Measurements from ENCODE around the gene TAF3. TPM values are rescaled to one million over a fixed set of nuclear protein-coding genes. Genes with fewer than 3 reads are reported as not detected.
"Not testable (repeated sequence)": the region's sequence is repeated elsewhere in the genome, so short reads cannot be mapped to it uniquely, and the experiment has no call there.

TAF3 gene
- total RNA-seq, 4 donors from 2014 or later = 2.9 to 17.5 (median 5.1) TPM

DNA sequence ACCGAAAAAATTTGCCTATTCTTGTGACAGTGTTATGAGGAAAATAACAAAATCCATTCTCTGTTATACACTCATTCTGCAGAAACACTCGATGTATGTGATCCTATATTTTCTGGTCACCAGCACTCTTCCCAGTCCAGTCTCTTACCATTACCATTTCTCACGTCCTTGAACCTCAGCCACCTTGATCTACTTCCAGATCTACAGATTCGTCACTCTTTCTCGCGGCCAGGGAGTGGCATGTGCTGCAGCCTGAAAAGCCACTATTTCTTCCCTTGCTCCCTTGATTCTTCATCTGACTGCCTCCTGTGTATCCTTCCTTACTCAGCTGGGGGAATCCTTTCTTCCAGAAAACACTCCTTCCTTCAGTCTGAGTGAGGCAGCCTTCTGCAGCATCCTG is 14.1 kb upstream of the TAF3 start:
- intact Hi-C loops (cut with DNase I; ENCODE audit: low total_unique reads) = no loop called here
- no peaks in the 10 kb centered on the region for H3K27me3 ChIP-seq
- H3K36me3 ChIP-seq = no peaks in the 10 kb centered on the region
- no peak overlapping the region for H3K27ac ChIP-seq
- TF ChIP-seq POLR2A (IDR thresholded peaks at IDR 0.05) = no peak
- TF ChIP-seq CTCF (IDR thresholded peaks at IDR 0.05) = no peak
- no peak overlapping the region for H3K4me3 ChIP-seq
- DNase-seq = no peak
- no peaks in the 10 kb centered on the region for H3K4me1 ChIP-seq
- no peaks in the 10 kb centered on the region for H3K9me3 ChIP-seq

DNA sequence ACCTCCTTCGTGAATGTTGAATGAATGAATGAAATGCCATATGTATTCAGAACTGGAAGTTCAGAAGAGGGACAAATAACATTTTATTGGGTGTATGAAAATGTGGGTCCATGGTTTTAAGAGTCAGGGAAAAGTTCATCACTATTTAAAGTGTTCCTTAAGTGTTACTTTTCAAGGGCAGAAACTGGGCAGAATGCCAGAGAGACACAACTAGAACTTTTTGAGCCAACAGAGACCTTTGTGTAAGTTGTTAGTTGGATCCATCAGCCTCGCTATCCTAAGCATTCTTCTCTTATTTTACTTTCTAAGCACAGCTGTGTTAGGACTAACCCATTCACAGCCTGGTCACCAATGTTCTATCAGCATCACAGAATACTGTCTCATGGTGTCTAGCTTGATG is 13.6 kb upstream of the TAF3 start:
- Histone ChIP-seq H3K9me3 (no peaks in the 10 kb centered on the region), H3K4me1 (no peaks in the 10 kb centered on the region), H3K27me3 (no peaks in the 10 kb centered on the region), H3K4me3 (no peak overlapping the region), H3K36me3 (no peaks in the 10 kb centered on the region), H3K27ac (no peak overlapping the region)
- intact Hi-C loops (cut with DNase I; ENCODE audit: low total_unique reads) = no loop called here
- no peak for DNase-seq
- TF ChIP-seq CTCF (IDR thresholded peaks at IDR 0.05) = no peak
- TF ChIP-seq POLR2A (IDR thresholded peaks at IDR 0.05) = no peak

DNA sequence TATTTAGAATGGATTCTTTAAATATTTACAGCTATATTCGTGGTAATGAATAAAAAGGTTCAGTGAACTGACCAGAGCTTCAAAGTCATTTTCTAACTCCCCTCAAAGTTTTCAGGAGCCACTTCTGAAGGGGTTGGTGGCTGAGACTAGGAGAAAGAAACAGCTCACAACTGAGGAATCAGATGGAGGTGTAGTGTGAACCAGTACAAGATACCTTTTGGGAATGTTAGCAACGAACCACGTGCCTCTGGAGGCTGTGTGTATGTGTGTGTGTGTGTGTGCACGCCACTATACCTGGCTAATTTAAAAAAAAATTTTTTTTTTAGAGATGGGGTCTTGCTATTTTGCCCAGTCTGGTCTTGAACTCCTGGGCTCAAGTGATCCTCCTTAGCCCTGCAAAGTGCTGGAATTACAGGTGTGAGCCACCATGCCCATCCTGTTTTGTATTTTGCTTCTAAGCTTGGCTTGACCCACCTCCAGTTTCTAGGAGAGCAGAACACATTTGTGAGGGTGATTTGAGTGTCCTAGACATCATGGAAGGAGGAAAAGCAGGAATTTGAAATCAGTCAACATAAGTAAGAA is 9.5 kb upstream of the TAF3 start:
- DNase-seq = no peak
- Histone ChIP-seq H3K9me3 (no peaks in the 10 kb centered on the region), H3K4me1 (no peaks in the 10 kb centered on the region), H3K27ac (no peak overlapping the region), H3K27me3 (no peaks in the 10 kb centered on the region), H3K4me3 (no peak overlapping the region), H3K36me3 (no peaks in the 10 kb centered on the region)
- intact Hi-C loops (cut with DNase I; ENCODE audit: low total_unique reads) = no loop called here
- TF ChIP-seq POLR2A (IDR thresholded peaks at IDR 0.05) (no peak), CTCF (IDR thresholded peaks at IDR 0.05) (no peak)

DNA sequence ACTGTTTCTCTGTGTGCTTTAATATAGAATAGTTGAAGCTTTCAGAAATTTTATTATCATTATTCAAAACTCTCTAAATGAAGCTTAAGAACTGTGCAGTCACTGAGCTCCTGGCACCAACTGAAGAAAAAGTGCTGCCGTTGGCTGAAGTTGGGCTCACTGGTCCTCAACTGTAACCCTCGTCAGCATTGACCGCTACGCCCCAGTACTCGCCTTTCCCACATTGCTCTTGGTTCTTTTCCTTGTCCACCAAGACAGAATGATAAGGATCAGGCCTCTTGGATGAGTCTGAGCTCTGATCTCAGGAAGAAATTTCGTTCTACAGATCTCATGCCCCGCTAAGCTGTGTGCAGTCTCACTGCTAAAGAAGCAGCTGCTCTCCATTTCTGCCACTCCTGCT is 7.9 kb upstream of the TAF3 start:
- no peak for TF ChIP-seq CTCF (IDR thresholded peaks at IDR 0.05)
- TF ChIP-seq POLR2A (IDR thresholded peaks at IDR 0.05) = no peak
- no peaks in the 10 kb centered on the region for H3K36me3 ChIP-seq
- H3K4me3 ChIP-seq = no peak overlapping the region
- H3K27ac ChIP-seq = no peak overlapping the region
- H3K27me3 ChIP-seq = no peaks in the 10 kb centered on the region
- no peak for DNase-seq
- no peaks in the 10 kb centered on the region for H3K9me3 ChIP-seq
- intact Hi-C loops (cut with DNase I; ENCODE audit: low total_unique reads) = no loop called here
- H3K4me1 ChIP-seq = no peaks in the 10 kb centered on the region

- H3K27me3 ChIP-seq = no peaks in the 10 kb centered on the region
- intact Hi-C loops (cut with DNase I; ENCODE audit: low total_unique reads) = no loop called here
- no peak overlapping the region for H3K27ac ChIP-seq
- DNase-seq = no peak
- TF ChIP-seq POLR2A (IDR thresholded peaks at IDR 0.05) (no peak), CTCF (IDR thresholded peaks at IDR 0.05) (no peak)
- no peaks in the 10 kb centered on the region for H3K4me1 ChIP-seq
- H3K4me3 ChIP-seq = no peak overlapping the region
- H3K9me3 ChIP-seq = no peaks in the 10 kb centered on the region
- no peaks in the 10 kb centered on the region for H3K36me3 ChIP-seq
Observed at GRCh38 chr10:7811000-7811399, 7.3 kb upstream of the TAF3 start.

GRCh38 chr10:7811743-7812142 is 6.6 kb upstream of the TAF3 start:
- H3K4me1 ChIP-seq; intact Hi-C loops (cut with DNase I; ENCODE audit: low total_unique reads); DNase-seq; H3K27me3 ChIP-seq; H3K27ac ChIP-seq; H3K4me3 ChIP-seq; H3K36me3 ChIP-seq; H3K9me3 ChIP-seq: not testable (repeated sequence)

Measured in uterus (tissue), 4 donors.